Hepatocyte (in vitro differentiated cells): ENCODE results near the gene HIF1A. TPM values are rescaled to one million over a fixed set of nuclear protein-coding genes. Genes with fewer than 3 reads are reported as not detected.

Experiments used
- DNase-seq: peaks from one replicate; pipeline ENCODE4 v3.0.0-alpha.2; 2016; ENCODE audit warnings: low spot score
- H2AFZ ChIP-seq: fragments of 200-600 bp; sonication (generic); 2 replicates; pipeline ENCODE4 v1.6.0; 2016; ENCODE audit warnings: antibody characterized with exemption, mild to moderate bottlenecking
- H3K27ac ChIP-seq: fragments of 200-600 bp; sonication (generic); 2 replicates; pipeline ENCODE4 v1.5.1; 2016; ENCODE audit warnings: mild to moderate bottlenecking
- H3K27me3 ChIP-seq: fragments of 200-600 bp; sonication (generic); 2 replicates; pipeline ENCODE4 v1.6.1; 2016
- H3K36me3 ChIP-seq: fragments of 200-600 bp; sonication (generic); replicated peaks from 2 replicates; pipeline ENCODE4 v1.5.1; 2016; ENCODE audit warnings: low read depth; ENCODE audit not compliant: insufficient read depth
- H3K4me1 ChIP-seq: fragments of 200-600 bp; sonication (generic); 2 replicates; pipeline ENCODE4 v1.5.1; 2016; ENCODE audit warnings: mild to moderate bottlenecking, moderate library complexity; ENCODE audit not compliant: insufficient read depth
- H3K4me2 ChIP-seq: fragments of 200-600 bp; sonication (generic); 2 replicates; pipeline ENCODE4 v1.6.0; 2016
- H3K4me3 ChIP-seq: fragments of 200-600 bp; sonication (generic); 2 replicates; pipeline ENCODE4 v1.5.1; 2016; ENCODE audit warnings: mild to moderate bottlenecking
- H3K79me2 ChIP-seq: fragments of 200-600 bp; sonication (generic); 2 replicates; pipeline ENCODE4 v1.6.0; 2017; ENCODE audit warnings: mild to moderate bottlenecking
- H3K9me2 ChIP-seq: fragments of 200-600 bp; sonication (generic); replicated peaks from 2 replicates; pipeline ENCODE4 v1.6.0; 2017; ENCODE audit warnings: mild to moderate bottlenecking; ENCODE audit not compliant: insufficient read depth
- H3K9me3 ChIP-seq: fragments of 200-600 bp; sonication (generic); 2 replicates; pipeline ENCODE4 v1.5.1; 2016; ENCODE audit warnings: low read depth, mild to moderate bottlenecking
- H4K20me1 ChIP-seq: fragments of 200-600 bp; sonication (generic); 2 replicates; pipeline ENCODE4 v1.6.0; 2016; ENCODE audit warnings: mild to moderate bottlenecking; ENCODE audit not compliant: insufficient read depth, poor library complexity, severe bottlenecking
- CTCF ChIP-seq: fragments of 200-600 bp; sonication (generic); IDR thresholded peaks from 2 replicates; pipeline ENCODE4 v1.5.1; 2016; ENCODE audit warnings: antibody characterized with exemption, mild to moderate bottlenecking; ENCODE audit not compliant: poor library complexity
- EZH2 ChIP-seq: fragments of 200-600 bp; sonication (generic); IDR thresholded peaks from 2 replicates; pipeline ENCODE4 v1.6.1; 2016; ENCODE audit warnings: antibody characterized with exemption, mild to moderate bottlenecking, borderline replicate concordance
- EZH2phosphoT487 ChIP-seq: fragments of 200-600 bp; sonication (generic); IDR thresholded peaks from one replicate; pipeline ENCODE4 v1.6.1; 2018; ENCODE audit warnings: antibody characterized with exemption, mild to moderate bottlenecking, low read depth, moderate library complexity; ENCODE audit not compliant: unreplicated experiment, severe bottlenecking
- WGBS: methylation state at CpG from one replicate; pipeline ENCODE4 v1.1.6; 2016; ENCODE audit warnings: low lambda C conversion rate; ENCODE audit errors: missing lambda C conversion rate; 5-methylcytosine and 5-hydroxymethylcytosine counted together
- polyA plus RNA-seq: library from polyadenylated mRNA; unstranded; fragments of >200 nt; fragmentation: Nextera tagmentation; extraction: Ambion mirVana; gene quantifications from 2 replicates; pipeline ENCODE4 v1.2.1, GENCODE V29; 2016
- total RNA-seq: library from RNA; depleted of rRNA; stranded (reverse); fragments of >200 nt; gene quantifications from 2 replicates; pipeline ENCODE4 v1.2.3, GENCODE V29; 2014

Gene HIF1A
- total and polyA plus RNA-seq, 2 experiments from 2014 or later = 169 to 285 TPM

- Histone ChIP-seq H3K4me1 (no peaks in the 10 kb centered on the region), H3K36me3 (peaks cover 16% of the 10 kb centered on the region), H2AFZ (no peak overlapping the region), H3K4me3 (no peak overlapping the region), H3K27me3 (no peaks in the 10 kb centered on the region), H4K20me1 (no peaks in the 10 kb centered on the region), H3K4me2 (no peak overlapping the region), H3K79me2 (peaks cover 60% of the 10 kb centered on the region), H3K9me3 (no peaks in the 10 kb centered on the region), H3K27ac (no peak overlapping the region), H3K9me2 (no peaks in the 10 kb centered on the region)
- WGBS = 92% methylated on average over 4 of the region's 4 CpGs
- no peak for TF ChIP-seq CTCF
- no peak for TF ChIP-seq EZH2phosphoT487
- TF ChIP-seq EZH2 = no peak
- DNase-seq = no peak
Observed at GRCh38 chr14:61736751-61737150, 41.4 kb downstream of the HIF1A start.

- peaks cover 16% of the 10 kb centered on the region for H3K36me3 ChIP-seq
Observed at GRCh38 chr14:61737915-61738314, 42.6 kb downstream of the HIF1A start.

GRCh38 chr14:61739133-61739532 lies 43.8 kb downstream of the HIF1A start:
- Histone ChIP-seq H3K36me3 (peaks cover 9% of the 10 kb centered on the region), H3K27ac (no peak overlapping the region), H3K79me2 (peaks cover 50% of the 10 kb centered on the region), H4K20me1 (no peaks in the 10 kb centered on the region), H3K9me3 (no peaks in the 10 kb centered on the region), H3K4me2 (no peak overlapping the region), H3K9me2 (no peaks in the 10 kb centered on the region), H3K4me3 (no peak overlapping the region), H3K27me3 (no peaks in the 10 kb centered on the region), H3K4me1 (no peaks in the 10 kb centered on the region), H2AFZ (no peak overlapping the region)
- no peak for TF ChIP-seq EZH2phosphoT487
- no peak for TF ChIP-seq CTCF
- no peak for TF ChIP-seq EZH2
- no peak for DNase-seq

More at GRCh38 chr14:61737915-61738314, 42.6 kb downstream of the HIF1A start:
- H3K4me1 ChIP-seq = no peaks in the 10 kb centered on the region
- H3K4me2 ChIP-seq = no peak overlapping the region
- WGBS = 97% methylated on average over 5 of the region's 5 CpGs
- H3K79me2 ChIP-seq = peaks cover 53% of the 10 kb centered on the region
- H3K27ac ChIP-seq = no peak overlapping the region
- TF ChIP-seq EZH2 (no peak), CTCF (no peak), EZH2phosphoT487 (no peak)
- DNase-seq = no peak
- H4K20me1 ChIP-seq = no peaks in the 10 kb centered on the region
- no peak overlapping the region for H3K4me3 ChIP-seq
- no peaks in the 10 kb centered on the region for H3K27me3 ChIP-seq
- no peaks in the 10 kb centered on the region for H3K9me2 ChIP-seq
- no peaks in the 10 kb centered on the region for H3K9me3 ChIP-seq
- H2AFZ ChIP-seq = no peak overlapping the region

DNA sequence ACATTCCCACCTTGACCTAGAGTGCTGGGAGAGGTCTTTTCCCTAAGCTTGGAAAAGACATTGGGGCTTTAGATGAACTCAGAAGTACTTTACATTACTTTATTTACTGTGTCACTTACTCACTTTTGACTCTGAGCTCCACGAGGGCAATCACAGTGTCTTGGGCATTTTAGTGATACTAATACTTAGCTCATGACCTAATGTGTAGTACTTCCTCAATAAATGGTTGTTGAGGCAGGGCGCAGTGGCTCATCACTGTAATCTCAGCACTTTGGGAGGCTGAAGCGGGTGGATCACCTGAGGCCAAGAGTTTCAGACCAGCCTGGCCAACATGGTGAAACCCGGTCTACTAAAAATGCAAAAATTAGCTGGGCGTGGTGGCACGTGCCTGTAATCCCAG lies 47.1 kb downstream of the HIF1A start:
- 96% methylated on average over 6 of the region's 6 CpGs for WGBS
- H3K36me3 ChIP-seq = peaks cover 6% of the 10 kb centered on the region

More for the DNA sequence above, 47.1 kb downstream of the HIF1A start:
- DNase-seq = no peak
- Histone ChIP-seq H3K27ac (no peak overlapping the region), H3K4me2 (no peak overlapping the region), H4K20me1 (no peaks in the 10 kb centered on the region), H3K27me3 (no peaks in the 10 kb centered on the region), H3K79me2 (peaks cover 29% of the 10 kb centered on the region), H3K9me3 (no peaks in the 10 kb centered on the region), H3K4me3 (no peak overlapping the region), H2AFZ (no peak overlapping the region), H3K9me2 (no peaks in the 10 kb centered on the region), H3K4me1 (no peaks in the 10 kb centered on the region)
- TF ChIP-seq EZH2phosphoT487 = no peak
- no peak for TF ChIP-seq CTCF
- no peak for TF ChIP-seq EZH2
